RWPE2 (cell line): ENCODE data around the gene NBEAL2.

ENCODE experiments used
- ATAC-seq: fragments of 200-7000 bp; cut with Tn5 transposase; 3 replicates; pipeline ENCODE4 v1.9.1; 2021; ENCODE audit warnings: low read depth
- DNase-seq: peaks from one replicate; pipeline ENCODE4 v3.0.0-alpha.2; 2020; ENCODE audit warnings: low spot score
- H3K27ac ChIP-seq: fragments of 450-650 bp; 2 replicates; pipeline ENCODE4 v1.5.1; 2017; ENCODE audit warnings: mild to moderate bottlenecking; ENCODE audit not compliant: poor library complexity, severe bottlenecking
- H3K27me3 ChIP-seq: fragments of 250-450 bp; sonication (Bioruptor Pico); 2 replicates; pipeline ENCODE4 v1.5.1; 2021; ENCODE audit warnings: mild to moderate bottlenecking, moderate library complexity; ENCODE audit not compliant: insufficient read depth, poor library complexity, severe bottlenecking
- H3K36me3 ChIP-seq: fragments of 250-450 bp; sonication (Bioruptor Pico); 2 replicates; pipeline ENCODE4 v1.5.1; 2020; ENCODE audit warnings: low read depth, mild to moderate bottlenecking, moderate library complexity
- H3K4me1 ChIP-seq: fragments of 250-450 bp; sonication (Bioruptor Pico); 2 replicates; pipeline ENCODE4 v1.5.1; 2021; ENCODE audit warnings: mild to moderate bottlenecking, moderate library complexity; ENCODE audit not compliant: insufficient read depth, poor library complexity, severe bottlenecking
- H3K4me3 ChIP-seq: fragments of 250-450 bp; sonication (Bioruptor Pico); 2 replicates; pipeline ENCODE4 v1.5.1; 2021; ENCODE audit warnings: mild to moderate bottlenecking, moderate library complexity; ENCODE audit not compliant: severe bottlenecking
- H3K9me3 ChIP-seq: fragments of 250-450 bp; sonication (Bioruptor Pico); 2 replicates; pipeline ENCODE4 v1.5.1; 2021; ENCODE audit warnings: mild to moderate bottlenecking, moderate library complexity; ENCODE audit not compliant: severe bottlenecking
- CTCF ChIP-seq: fragments of 450-650 bp; IDR thresholded peaks from one replicate; pipeline ENCODE4 v1.5.1; 2017; ENCODE audit warnings: mild to moderate bottlenecking, moderate library complexity; ENCODE audit not compliant: poor library complexity, severe bottlenecking

Gene NBEAL2

GRCh38 chr3:46952813-46953212 is 26.7 kb upstream of the NBEAL2 start:
- H3K9me3 ChIP-seq: no peaks in the 10 kb centered on the region
- no peak for TF ChIP-seq CTCF
- H3K4me1 ChIP-seq: peaks cover 14% of the 10 kb centered on the region
- DNase-seq: no peak
- H3K27me3 ChIP-seq: no peaks in the 10 kb centered on the region
- H3K4me3 ChIP-seq: no peak overlapping the region
- peaks cover 4% of the 10 kb centered on the region; the same call in 1 of the 2 replicates for H3K36me3 ChIP-seq
- no peak overlapping the region for H3K27ac ChIP-seq
- ATAC-seq: no peak

GRCh38 chr3:46953234-46954010 is 26.0 kb upstream of the NBEAL2 start:
- Histone ChIP-seq H3K4me1 (peaks cover 7% of the 10 kb centered on the region), H3K27ac (no peak overlapping the region), H3K36me3 (no peaks in the 10 kb centered on the region; the same call in 1 of the 2 replicates), H3K9me3 (no peaks in the 10 kb centered on the region), H3K27me3 (no peaks in the 10 kb centered on the region), H3K4me3 (no peak overlapping the region)
- no peak for TF ChIP-seq CTCF
- DNase-seq (no peak), ATAC-seq (no peak)

GRCh38 chr3:46954178-46954577 is 25.3 kb upstream of the NBEAL2 start:
- H3K4me1 ChIP-seq: peaks cover 5% of the 10 kb centered on the region
- no peak overlapping the region for H3K27ac ChIP-seq
- TF ChIP-seq CTCF: no peak
- no peaks in the 10 kb centered on the region for H3K27me3 ChIP-seq
- no peak overlapping the region for H3K4me3 ChIP-seq
- no peaks in the 10 kb centered on the region for H3K9me3 ChIP-seq
- no peak for ATAC-seq
- no peak for DNase-seq
- peaks cover 6% of the 10 kb centered on the region for H3K36me3 ChIP-seq

GRCh38 chr3:46955157-46955556 is 24.3 kb upstream of the NBEAL2 start:
- H3K9me3 ChIP-seq: no peaks in the 10 kb centered on the region
- H3K27me3 ChIP-seq: no peaks in the 10 kb centered on the region
- H3K36me3 ChIP-seq: peaks cover 7% of the 10 kb centered on the region
- DNase-seq (no peak), ATAC-seq (no peak)
- no peak overlapping the region for H3K27ac ChIP-seq
- peaks cover 4% of the 10 kb centered on the region for H3K4me1 ChIP-seq
- no peak for TF ChIP-seq CTCF
- no peak overlapping the region for H3K4me3 ChIP-seq

GRCh38 chr3:46955801-46956259 is 23.6 kb upstream of the NBEAL2 start:
- Histone ChIP-seq H3K4me1 (peaks cover 11% of the 10 kb centered on the region), H3K36me3 (peaks cover 7% of the 10 kb centered on the region), H3K27me3 (no peaks in the 10 kb centered on the region), H3K9me3 (no peaks in the 10 kb centered on the region), H3K4me3 (no peak overlapping the region), H3K27ac (no peak overlapping the region)
- ATAC-seq: no peak
- TF ChIP-seq CTCF: no peak
- DNase-seq: no peak
